ENCODE measurements around the gene SMARCAD1. TPM values are rescaled to one million over a fixed set of nuclear protein-coding genes. Genes with fewer than 3 reads are reported as not detected.

The SMARCAD1 gene
- total RNA-seq, 6 donors from 2014 or later = 12.1 to 25.0 (median 17.4) TPM

DNA sequence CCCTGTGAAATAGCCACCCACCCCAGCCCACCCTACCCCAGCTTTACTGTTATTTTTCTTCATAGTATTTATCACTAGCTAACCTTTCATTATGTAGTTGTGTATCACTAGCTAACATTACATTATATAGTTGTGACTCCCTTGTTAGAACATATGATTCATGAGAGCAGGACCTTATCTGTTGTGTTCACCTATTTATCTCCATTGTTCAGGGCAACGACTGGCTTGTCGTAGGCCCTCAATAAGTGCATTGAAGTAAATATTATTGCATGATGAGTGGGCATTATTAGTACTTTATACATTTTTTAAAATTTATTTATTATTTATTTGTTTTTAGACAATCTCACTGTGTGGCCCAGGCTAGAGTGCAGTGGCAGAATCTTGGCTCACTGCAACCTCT, 4.2 kb downstream of the SMARCAD1 start:
- Histone ChIP-seq H3K9me3 (no peaks in the 10 kb centered on the region), H3K27ac (no peak overlapping the region), H3K4me3 (no peak overlapping the region), H3K36me3 (peaks cover 5 to 43% (median 17%) of the 10 kb centered on the region in 4 donors), H3K4me1 (peaks cover 9 to 26% (median 13%) of the 10 kb centered on the region in 4 donors), H3K27me3 (no peaks in the 10 kb centered on the region)
- WGBS, 2 donors = 75 to 95% methylated on average over 2 of the region's 2 CpGs
- no peak for DNase-seq
- TF ChIP-seq, protein P1, sequence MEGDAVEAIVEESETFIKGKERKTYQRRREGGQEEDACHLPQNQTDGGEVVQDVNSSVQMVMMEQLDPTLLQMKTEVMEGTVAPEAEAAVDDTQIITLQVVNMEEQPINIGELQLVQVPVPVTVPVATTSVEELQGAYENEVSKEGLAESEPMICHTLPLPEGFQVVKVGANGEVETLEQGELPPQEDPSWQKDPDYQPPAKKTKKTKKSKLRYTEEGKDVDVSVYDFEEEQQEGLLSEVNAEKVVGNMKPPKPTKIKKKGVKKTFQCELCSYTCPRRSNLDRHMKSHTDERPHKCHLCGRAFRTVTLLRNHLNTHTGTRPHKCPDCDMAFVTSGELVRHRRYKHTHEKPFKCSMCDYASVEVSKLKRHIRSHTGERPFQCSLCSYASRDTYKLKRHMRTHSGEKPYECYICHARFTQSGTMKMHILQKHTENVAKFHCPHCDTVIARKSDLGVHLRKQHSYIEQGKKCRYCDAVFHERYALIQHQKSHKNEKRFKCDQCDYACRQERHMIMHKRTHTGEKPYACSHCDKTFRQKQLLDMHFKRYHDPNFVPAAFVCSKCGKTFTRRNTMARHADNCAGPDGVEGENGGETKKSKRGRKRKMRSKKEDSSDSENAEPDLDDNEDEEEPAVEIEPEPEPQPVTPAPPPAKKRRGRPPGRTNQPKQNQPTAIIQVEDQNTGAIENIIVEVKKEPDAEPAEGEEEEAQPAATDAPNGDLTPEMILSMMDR (IDR thresholded peaks at IDR 0.05) = no peak
- TF ChIP-seq EP300 (IDR thresholded peaks at IDR 0.05) (no peak), POLR2AphosphoS5 (IDR thresholded peaks at IDR 0.05) (no peak), POLR2A (IDR thresholded peaks at IDR 0.05) (no peak)
- no peak for ATAC-seq (ENCODE audit: low FRiP score in 2 of 2)

DNA sequence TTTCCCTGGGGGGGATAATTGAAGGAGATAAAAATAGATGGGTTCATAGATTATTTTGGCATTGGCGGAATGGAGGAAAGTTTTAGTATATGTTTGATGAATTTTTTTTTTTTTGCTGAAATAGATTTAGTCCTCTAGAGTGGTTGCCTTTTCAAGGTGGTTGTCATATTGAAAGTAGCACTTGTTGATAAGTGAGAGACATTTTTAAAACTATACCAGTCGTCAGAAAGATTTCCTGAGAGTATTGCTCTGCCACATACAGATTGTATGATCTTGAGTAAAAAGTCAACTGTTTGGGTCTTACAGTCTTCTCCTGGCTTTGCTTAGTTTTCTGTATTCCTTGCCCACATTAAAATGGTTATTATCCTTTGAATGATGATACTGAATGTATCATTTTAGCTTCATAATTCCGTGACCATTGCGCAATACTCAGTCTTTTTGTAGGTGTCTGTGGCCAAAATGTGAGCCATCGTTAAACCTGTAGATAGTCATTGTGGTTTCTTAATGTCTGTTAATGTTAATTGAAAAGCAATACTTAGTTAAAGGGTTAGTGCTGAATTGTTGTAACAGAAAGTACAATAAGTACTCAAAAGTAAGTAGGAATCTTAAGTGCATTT, 7.1 kb downstream of the SMARCAD1 start:
- no peaks in the 10 kb centered on the region for H3K9me3 ChIP-seq
- no peak overlapping the region for H3K4me3 ChIP-seq
- H3K36me3 ChIP-seq = peaks cover 5 to 55% (median 17%) of the 10 kb centered on the region in 4 donors
- TF ChIP-seq POLR2A (IDR thresholded peaks at IDR 0.05) (no peak), EP300 (IDR thresholded peaks at IDR 0.05) (no peak), POLR2AphosphoS5 (IDR thresholded peaks at IDR 0.05) (no peak)
- TF ChIP-seq, protein P1 (IDR thresholded peaks at IDR 0.05) = no peak
- DNase-seq = no peak
- WGBS, 2 donors = 81 to 86% methylated on average over 5 of the region's 5 CpGs
- ATAC-seq (ENCODE audit: low FRiP score in 2 of 2) = no peak
- H3K4me1 ChIP-seq = peaks cover 0 to 6% (median 0%) of the 10 kb centered on the region in 4 donors
- H3K27ac ChIP-seq = no peak overlapping the region
- H3K27me3 ChIP-seq = no peaks in the 10 kb centered on the region

DNA sequence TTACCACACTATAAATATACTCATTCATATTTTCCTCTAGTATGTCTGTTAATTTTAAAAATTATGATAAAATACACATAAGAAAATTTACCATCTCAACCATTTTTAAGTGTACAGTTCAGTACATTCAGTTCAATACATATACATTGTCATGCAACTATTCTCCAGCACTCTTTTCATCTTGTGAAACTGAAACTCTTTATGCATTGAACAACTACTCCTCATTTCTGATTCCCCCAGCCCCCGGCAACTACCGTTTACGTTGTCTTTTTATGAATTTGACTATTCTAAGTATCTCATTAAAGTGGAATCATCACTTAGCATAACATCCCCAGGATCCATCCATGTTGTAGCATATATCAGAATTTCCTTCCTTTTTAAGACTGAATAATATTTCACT, 8.7 kb downstream of the SMARCAD1 start:
- H3K27me3 ChIP-seq = no peaks in the 10 kb centered on the region
- ATAC-seq (ENCODE audit: low FRiP score in 2 of 2) (no peak), DNase-seq (no peak)
- TF ChIP-seq, protein P1 (IDR thresholded peaks at IDR 0.05) = no peak
- TF ChIP-seq EP300 (IDR thresholded peaks at IDR 0.05) (no peak), POLR2A (IDR thresholded peaks at IDR 0.05) (no peak), POLR2AphosphoS5 (IDR thresholded peaks at IDR 0.05) (no peak)
- H3K4me3 ChIP-seq = no peak overlapping the region
- H3K4me1 ChIP-seq = no peaks in the 10 kb centered on the region
- H3K36me3 ChIP-seq = peaks cover 5 to 59% (median 17%) of the 10 kb centered on the region in 4 donors
- H3K27ac ChIP-seq = no peak overlapping the region
- H3K9me3 ChIP-seq = no peaks in the 10 kb centered on the region
- WGBS, 2 donors = 92 to 93% methylated on average over 3 of the region's 3 CpGs

DNA sequence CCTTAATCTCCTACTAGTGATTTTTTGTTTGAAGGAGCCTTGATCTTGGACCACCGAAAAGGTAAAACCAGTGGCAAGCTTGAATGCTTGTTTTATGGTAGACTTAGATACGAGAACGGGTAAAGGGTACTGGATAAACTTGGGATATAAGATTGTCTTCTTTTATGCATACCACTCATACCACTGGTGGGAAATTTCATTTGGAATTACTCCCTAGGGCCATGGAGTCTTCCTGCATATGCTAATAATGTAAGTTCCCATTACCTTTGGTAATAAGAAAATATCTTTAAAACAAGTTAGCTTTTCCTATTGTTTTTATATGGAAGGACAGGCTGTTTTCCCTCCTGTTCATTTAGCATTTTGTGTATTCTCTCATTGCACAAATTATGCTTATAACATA, 11.7 kb downstream of the SMARCAD1 start:
- H3K36me3 ChIP-seq = peaks cover 0 to 37% (median 3%) of the 10 kb centered on the region in 4 donors
- H3K4me3 ChIP-seq = no peak overlapping the region
- TF ChIP-seq, protein P1 (IDR thresholded peaks at IDR 0.05) = no peak
- TF ChIP-seq POLR2AphosphoS5 (IDR thresholded peaks at IDR 0.05) (no peak), POLR2A (IDR thresholded peaks at IDR 0.05) (no peak), EP300 (IDR thresholded peaks at IDR 0.05) (no peak)
- no peaks in the 10 kb centered on the region for H3K27me3 ChIP-seq
- ATAC-seq (ENCODE audit: low FRiP score in 2 of 2) = no peak
- no peaks in the 10 kb centered on the region for H3K4me1 ChIP-seq
- 90 to 99% methylated on average over 3 of the region's 3 CpGs for WGBS, 2 donors
- H3K27ac ChIP-seq = no peak overlapping the region
- H3K9me3 ChIP-seq = no peaks in the 10 kb centered on the region
- DNase-seq = no peak

DNA sequence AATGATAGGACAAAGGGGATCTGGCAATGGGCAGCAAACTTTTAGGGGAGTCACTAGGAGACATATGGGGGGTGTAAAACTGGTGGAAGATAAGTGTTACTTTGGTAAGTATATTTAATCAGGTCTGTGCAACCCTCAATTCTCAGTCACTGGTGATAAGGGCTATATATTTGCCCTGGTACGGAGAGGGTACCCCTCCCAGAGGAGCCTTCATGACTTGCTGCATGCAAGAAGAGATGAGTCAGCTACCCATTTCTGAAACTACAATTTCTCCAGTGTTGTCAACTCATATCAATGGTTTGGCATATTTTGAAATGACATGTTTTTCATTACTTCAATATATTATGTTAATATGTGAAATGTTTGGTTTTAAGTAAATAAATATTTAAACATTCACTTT, 14.3 kb downstream of the SMARCAD1 start:
- ATAC-seq (ENCODE audit: low FRiP score in 2 of 2) = no peak
- H3K27ac ChIP-seq = no peak overlapping the region
- TF ChIP-seq POLR2AphosphoS5 (IDR thresholded peaks at IDR 0.05) (no peak), POLR2A (IDR thresholded peaks at IDR 0.05) (no peak)
- H3K36me3 ChIP-seq = peaks cover 0 to 28% (median 2%) of the 10 kb centered on the region in 4 donors
- H3K4me1 ChIP-seq = no peaks in the 10 kb centered on the region
- H3K4me3 ChIP-seq = no peak overlapping the region
- H3K27me3 ChIP-seq = no peaks in the 10 kb centered on the region
- DNase-seq = no peak
- H3K9me3 ChIP-seq = no peaks in the 10 kb centered on the region
- WGBS, 2 donors = 89 to 90% methylated on average over 1 of the region's 1 CpG

Measured in upper lobe of left lung (tissue), 6 donors.